ENCODE results near the gene NIPSNAP2.

Gene NIPSNAP2

DNA sequence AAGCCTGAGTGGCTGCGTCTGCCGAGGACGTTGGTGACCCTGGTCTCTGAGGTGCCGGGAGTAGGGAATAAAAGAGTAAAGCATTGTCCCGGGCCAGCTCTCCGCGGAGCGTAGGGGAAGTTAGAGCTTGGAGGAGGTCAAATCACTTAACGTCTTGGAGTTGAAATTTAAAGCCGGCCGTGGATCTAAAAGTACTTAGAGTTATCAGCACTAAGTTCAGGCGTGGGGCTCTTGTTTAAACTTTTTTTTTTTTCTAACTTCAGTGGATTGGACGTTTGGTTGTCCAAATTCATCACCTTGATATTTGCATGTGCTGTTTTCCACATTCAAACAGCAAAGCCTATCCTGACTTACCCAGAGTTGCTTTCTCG, 700 bp downstream of the NIPSNAP2 start:
- CTCF ChIA-PET, result interaction anchor here (0.6 to 3.7 kb wide), 24 partner anchors 10 to 684 kb away, joined by 3 to 25 read pairs (median 4); partner anchors contain the start of genes CCT6A, PSPH and ZNF713
- TF ChIP-seq, protein P1, sequence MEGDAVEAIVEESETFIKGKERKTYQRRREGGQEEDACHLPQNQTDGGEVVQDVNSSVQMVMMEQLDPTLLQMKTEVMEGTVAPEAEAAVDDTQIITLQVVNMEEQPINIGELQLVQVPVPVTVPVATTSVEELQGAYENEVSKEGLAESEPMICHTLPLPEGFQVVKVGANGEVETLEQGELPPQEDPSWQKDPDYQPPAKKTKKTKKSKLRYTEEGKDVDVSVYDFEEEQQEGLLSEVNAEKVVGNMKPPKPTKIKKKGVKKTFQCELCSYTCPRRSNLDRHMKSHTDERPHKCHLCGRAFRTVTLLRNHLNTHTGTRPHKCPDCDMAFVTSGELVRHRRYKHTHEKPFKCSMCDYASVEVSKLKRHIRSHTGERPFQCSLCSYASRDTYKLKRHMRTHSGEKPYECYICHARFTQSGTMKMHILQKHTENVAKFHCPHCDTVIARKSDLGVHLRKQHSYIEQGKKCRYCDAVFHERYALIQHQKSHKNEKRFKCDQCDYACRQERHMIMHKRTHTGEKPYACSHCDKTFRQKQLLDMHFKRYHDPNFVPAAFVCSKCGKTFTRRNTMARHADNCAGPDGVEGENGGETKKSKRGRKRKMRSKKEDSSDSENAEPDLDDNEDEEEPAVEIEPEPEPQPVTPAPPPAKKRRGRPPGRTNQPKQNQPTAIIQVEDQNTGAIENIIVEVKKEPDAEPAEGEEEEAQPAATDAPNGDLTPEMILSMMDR (IDR thresholded peaks at IDR 0.05; ENCODE audit: control extremely low read depth, extremely low read depth, low read depth, missing control alignments), result no peak
- no peak for DNase-seq (ENCODE audit: extremely low spot score)
- POLR2A ChIA-PET, result no interaction called here

DNA sequence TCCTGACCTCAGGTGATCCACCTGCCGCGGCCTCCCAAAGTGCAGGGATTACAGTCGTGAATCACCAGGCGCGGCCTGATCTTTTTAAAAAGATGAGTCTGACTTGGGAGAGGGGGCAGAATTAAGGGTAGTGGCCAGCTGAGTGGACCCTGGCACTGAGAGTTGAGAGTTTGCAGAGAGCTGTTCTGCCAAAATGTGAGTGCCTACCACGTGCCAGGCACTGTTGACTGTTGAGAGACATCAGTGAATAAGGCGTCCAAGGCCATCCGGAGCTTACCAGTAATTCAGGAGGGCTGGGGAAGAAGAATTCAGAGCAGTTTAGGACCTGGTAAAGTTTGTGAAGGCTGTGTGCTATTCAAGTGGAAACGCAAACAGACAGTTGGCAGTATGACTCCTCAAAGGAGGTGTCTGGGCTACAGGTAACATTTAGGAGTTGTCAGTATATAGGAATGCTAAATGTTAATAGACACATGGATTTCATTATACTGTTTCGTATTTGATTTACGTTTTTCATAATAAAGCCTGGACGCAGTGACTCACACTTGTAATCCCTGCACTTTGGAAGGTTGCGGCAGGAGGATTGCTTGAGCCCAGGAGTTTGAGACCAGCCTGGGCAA, 1.5 kb downstream of the NIPSNAP2 start:
- TF ChIP-seq, protein P1 (IDR thresholded peaks at IDR 0.05; ENCODE audit: control extremely low read depth, extremely low read depth, low read depth, missing control alignments), result no peak
- DNase-seq (ENCODE audit: extremely low spot score), result no peak
- POLR2A ChIA-PET, result interaction anchor here (0.6 kb wide), 1 partner anchor 133 kb away, joined by 7 read pairs; no protein-coding TSS in a partner anchor
- CTCF ChIA-PET, result interaction anchor here (0.8 to 3.7 kb wide), 10 partner anchors 9 to 685 kb away, joined by 3 to 22 read pairs (median 8); partner anchors contain the start of genes CCT6A and PSPH

DNA sequence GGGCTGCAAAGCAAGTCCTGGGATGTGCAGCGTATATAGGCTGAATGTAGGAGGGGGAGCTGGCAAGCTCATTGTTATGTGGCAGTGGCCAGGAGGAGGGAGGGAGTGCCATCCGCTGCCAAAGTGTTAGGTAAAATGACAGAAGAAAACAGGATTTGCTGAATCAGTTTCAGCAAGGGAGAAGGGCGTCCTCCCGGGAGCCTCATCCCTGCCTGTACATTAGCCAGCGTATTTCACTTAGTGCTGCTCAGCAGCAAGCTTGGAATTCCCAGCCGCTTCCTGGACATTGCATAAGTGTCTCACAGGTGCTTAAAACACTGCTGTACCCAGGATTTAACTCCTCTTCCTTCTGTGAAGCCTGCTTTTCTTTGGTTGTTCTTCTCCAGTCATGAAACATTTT, 2.5 kb downstream of the NIPSNAP2 start:
- no peak for DNase-seq (ENCODE audit: extremely low spot score)
- TF ChIP-seq, protein P1 (IDR thresholded peaks at IDR 0.05; ENCODE audit: control extremely low read depth, extremely low read depth, low read depth, missing control alignments), result no peak
- POLR2A ChIA-PET, result no interaction called here
- CTCF ChIA-PET, result interaction anchor here (0.8 to 2.1 kb wide), 3 partner anchors 10 to 326 kb away, joined by 3 to 7 read pairs (median 4); no protein-coding TSS in a partner anchor

DNA sequence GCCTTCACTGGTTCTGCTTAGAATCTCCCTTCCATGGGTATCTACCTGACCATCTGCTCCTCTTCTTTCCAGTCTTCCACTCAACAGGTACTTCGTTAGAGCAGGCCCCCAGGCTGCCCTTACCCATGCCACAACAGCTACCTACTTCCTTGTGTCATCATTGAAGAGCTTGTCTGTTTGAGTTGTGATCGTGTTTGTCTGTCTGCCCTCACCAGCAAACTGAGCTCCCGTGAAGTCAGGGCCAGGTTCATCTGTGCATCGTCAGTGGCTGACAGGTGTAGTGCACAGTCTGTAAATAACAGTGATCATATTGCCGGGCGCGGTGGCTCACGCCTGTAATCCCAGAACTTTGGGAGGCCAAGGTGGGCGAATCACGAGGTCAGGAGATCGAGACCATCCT, 5.0 kb downstream of the NIPSNAP2 start:
- CTCF ChIA-PET, result no interaction called here
- TF ChIP-seq, protein P1 (IDR thresholded peaks at IDR 0.05; ENCODE audit: control extremely low read depth, extremely low read depth, low read depth, missing control alignments), result no peak
- POLR2A ChIA-PET, result no interaction called here
- DNase-seq (ENCODE audit: extremely low spot score), result no peak

DNA sequence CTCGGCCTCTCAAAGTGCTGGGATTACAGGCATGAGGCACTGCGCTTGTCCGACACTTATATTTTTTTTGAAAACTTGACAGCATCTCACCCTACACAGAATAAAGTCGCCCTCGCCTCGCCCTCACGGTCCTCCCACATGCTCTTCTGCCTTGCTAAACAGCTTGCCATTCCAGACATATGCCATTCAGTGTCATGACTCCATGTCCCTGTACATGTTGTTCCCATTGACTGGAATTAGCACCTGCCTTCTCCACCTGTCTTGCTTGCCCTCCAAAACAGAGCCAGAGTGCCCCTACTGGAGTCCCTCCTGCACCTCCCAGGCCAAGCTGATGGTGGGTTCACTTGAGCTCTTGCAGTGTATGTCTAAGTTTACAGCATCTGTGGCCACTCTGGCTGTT, 6.2 kb downstream of the NIPSNAP2 start:
- TF ChIP-seq, protein P1 (IDR thresholded peaks at IDR 0.05; ENCODE audit: control extremely low read depth, extremely low read depth, low read depth, missing control alignments), result no peak
- DNase-seq (ENCODE audit: extremely low spot score), result no peak
- CTCF ChIA-PET, result interaction anchor here (1.0 to 2.0 kb wide), 2 partner anchors 35 to 45 kb away, joined by 3 to 4 read pairs; no protein-coding TSS in a partner anchor

DNA sequence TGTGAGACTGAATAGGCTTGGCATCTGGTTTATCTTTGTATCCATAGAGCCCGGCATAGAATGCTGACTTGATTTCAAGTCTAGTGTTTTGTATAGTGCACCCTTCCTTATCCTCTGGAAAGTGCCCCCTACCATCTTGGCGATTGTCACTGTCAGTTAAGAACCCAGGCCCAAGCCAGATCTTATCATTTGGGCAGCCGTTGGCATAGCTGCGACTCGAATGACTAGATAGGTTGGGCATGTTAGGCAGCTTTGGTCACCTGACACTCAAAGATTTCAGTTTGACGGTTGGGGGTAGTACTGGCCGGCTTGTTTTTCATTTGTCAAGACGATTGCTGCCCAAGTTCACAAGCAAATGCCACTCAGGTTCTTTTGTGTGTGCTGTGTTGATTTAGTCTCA, 6.6 kb downstream of the NIPSNAP2 start:
- CTCF ChIA-PET, result interaction anchor here (1.0 to 2.0 kb wide), 3 partner anchors 8 to 45 kb away, joined by 3 to 4 read pairs (median 3); no protein-coding TSS in a partner anchor
- POLR2A ChIA-PET, result no interaction called here
- no peak for DNase-seq (ENCODE audit: extremely low spot score)
- TF ChIP-seq, protein P1 (IDR thresholded peaks at IDR 0.05; ENCODE audit: control extremely low read depth, extremely low read depth, low read depth, missing control alignments), result no peak

More for the DNA sequence above, 6.2 kb downstream of the NIPSNAP2 start:
- POLR2A ChIA-PET, result no interaction called here
